ENCODE results near the gene VSTM4.

Gene VSTM4

DNA sequence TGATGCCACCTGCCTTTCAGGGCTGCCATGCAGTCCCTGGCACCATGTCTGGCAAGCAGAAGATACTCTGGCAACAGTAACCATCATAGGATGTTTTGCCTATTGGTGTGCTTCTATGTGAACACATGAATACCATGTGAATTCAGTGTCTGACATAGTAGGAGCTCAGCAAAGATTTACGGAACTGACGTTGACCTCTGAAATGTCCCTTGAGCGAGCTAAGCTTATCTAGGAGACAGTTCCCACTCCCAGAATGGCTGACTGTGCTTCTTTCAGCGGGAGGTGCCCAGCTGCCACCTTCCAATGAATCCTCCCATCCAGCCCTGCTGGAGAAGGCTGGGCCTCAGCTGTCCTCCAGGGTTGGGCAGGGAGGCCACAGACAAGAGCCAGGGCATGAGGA lies 104.5 kb downstream of the VSTM4 start:
- WGBS (ENCODE audit: insufficient coverage, insufficient read length), result no CpG with 5 or more reads among the region's 4 CpGs
- DNase-seq (ENCODE audit: low read depth, low spot score), result no peak
- Histone ChIP-seq H3K27me3 (ENCODE audit: control insufficient read depth, insufficient read depth, low read length) (no peaks in the 10 kb centered on the region), H3K36me3 (ENCODE audit: control insufficient read depth, insufficient read depth, low read length) (no peaks in the 10 kb centered on the region), H3K4me1 (ENCODE audit: control insufficient read depth, insufficient read depth, low read length) (no peaks in the 10 kb centered on the region), H3K27ac (ENCODE audit: low read length) (no peak overlapping the region), H3K4me3 (ENCODE audit: low read length) (no peak overlapping the region), H3K9me3 (ENCODE audit: control insufficient read depth, insufficient read depth, low read length) (no peaks in the 10 kb centered on the region)

DNA sequence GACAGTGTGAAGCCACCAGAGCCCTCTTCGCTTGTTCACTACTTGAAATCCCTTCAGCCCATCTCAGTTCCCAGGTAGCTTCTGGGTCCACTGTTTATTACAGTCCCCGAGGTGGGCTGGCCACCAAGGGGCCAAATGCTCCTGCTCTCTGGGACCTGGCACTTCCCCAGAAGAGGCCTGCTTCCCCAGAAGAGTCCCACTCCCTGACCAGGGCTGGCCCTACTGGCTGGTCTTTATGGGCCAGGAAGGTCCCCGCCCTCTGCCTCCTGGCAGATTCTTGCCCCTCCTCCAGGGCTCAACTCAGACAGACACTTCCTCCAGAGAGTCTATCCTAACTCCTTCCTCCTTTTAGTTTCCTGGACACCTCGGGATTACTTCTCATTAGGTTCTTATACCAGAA lies 105.0 kb downstream of the VSTM4 start:
- no peak for DNase-seq (ENCODE audit: low read depth, low spot score)
- H3K9me3 ChIP-seq (ENCODE audit: control insufficient read depth, insufficient read depth, low read length), result no peaks in the 10 kb centered on the region
- no peaks in the 10 kb centered on the region for H3K27me3 ChIP-seq (ENCODE audit: control insufficient read depth, insufficient read depth, low read length)
- H3K4me3 ChIP-seq (ENCODE audit: low read length), result no peak overlapping the region
- H3K4me1 ChIP-seq (ENCODE audit: control insufficient read depth, insufficient read depth, low read length), result no peaks in the 10 kb centered on the region
- WGBS (ENCODE audit: insufficient coverage, insufficient read length), result no CpG with 5 or more reads among the region's 4 CpGs
- no peaks in the 10 kb centered on the region for H3K36me3 ChIP-seq (ENCODE audit: control insufficient read depth, insufficient read depth, low read length)
- H3K27ac ChIP-seq (ENCODE audit: low read length), result no peak overlapping the region

GRCh38 chr10:49009199-49009979 lies 105.9 kb downstream of the VSTM4 start:
- no CpG with 5 or more reads among the region's 8 CpGs for WGBS (ENCODE audit: insufficient coverage, insufficient read length)
- no peaks in the 10 kb centered on the region for H3K36me3 ChIP-seq (ENCODE audit: control insufficient read depth, insufficient read depth, low read length)
- no peak overlapping the region for H3K27ac ChIP-seq (ENCODE audit: low read length)
- no peaks in the 10 kb centered on the region for H3K27me3 ChIP-seq (ENCODE audit: control insufficient read depth, insufficient read depth, low read length)
- H3K4me3 ChIP-seq (ENCODE audit: low read length), result no peak overlapping the region
- DNase-seq (ENCODE audit: low read depth, low spot score), result no peak
- H3K9me3 ChIP-seq (ENCODE audit: control insufficient read depth, insufficient read depth, low read length), result no peaks in the 10 kb centered on the region
- H3K4me1 ChIP-seq (ENCODE audit: control insufficient read depth, insufficient read depth, low read length), result no peaks in the 10 kb centered on the region

GRCh38 chr10:49008505-49009198 lies 106.7 kb downstream of the VSTM4 start:
- Histone ChIP-seq H3K27me3 (ENCODE audit: control insufficient read depth, insufficient read depth, low read length) (no peaks in the 10 kb centered on the region), H3K4me3 (ENCODE audit: low read length) (no peak overlapping the region), H3K36me3 (ENCODE audit: control insufficient read depth, insufficient read depth, low read length) (no peaks in the 10 kb centered on the region), H3K9me3 (ENCODE audit: control insufficient read depth, insufficient read depth, low read length) (no peaks in the 10 kb centered on the region), H3K27ac (ENCODE audit: low read length) (no peak overlapping the region), H3K4me1 (ENCODE audit: control insufficient read depth, insufficient read depth, low read length) (no peaks in the 10 kb centered on the region)
- DNase-seq (ENCODE audit: low read depth, low spot score), result no peak
- WGBS (ENCODE audit: insufficient coverage, insufficient read length), result no CpG with 5 or more reads among the region's 13 CpGs

DNA sequence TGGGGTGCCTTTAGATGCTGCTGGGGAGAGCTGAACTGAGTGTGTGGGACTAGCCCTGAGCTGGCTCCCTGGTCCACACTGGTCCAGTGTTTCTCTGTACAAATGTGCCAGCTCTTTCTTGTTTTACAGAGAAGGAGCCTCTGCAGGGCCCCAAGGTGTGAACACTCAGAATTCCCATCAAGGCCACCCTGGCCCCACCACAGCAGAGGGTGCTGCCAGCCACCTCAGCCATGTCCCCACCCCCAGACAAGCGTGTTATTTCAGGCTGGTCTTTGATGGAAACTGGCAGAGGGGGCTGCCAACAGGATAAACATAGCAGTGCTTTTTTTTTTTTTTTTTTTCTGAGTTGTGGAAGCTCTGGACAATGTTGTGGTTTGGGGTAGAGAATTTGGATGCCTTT lies 107.2 kb downstream of the VSTM4 start:
- no peak overlapping the region for H3K4me3 ChIP-seq (ENCODE audit: low read length)
- no peaks in the 10 kb centered on the region for H3K4me1 ChIP-seq (ENCODE audit: control insufficient read depth, insufficient read depth, low read length)
- no peaks in the 10 kb centered on the region for H3K9me3 ChIP-seq (ENCODE audit: control insufficient read depth, insufficient read depth, low read length)
- no peaks in the 10 kb centered on the region for H3K27me3 ChIP-seq (ENCODE audit: control insufficient read depth, insufficient read depth, low read length)
- no peaks in the 10 kb centered on the region for H3K36me3 ChIP-seq (ENCODE audit: control insufficient read depth, insufficient read depth, low read length)
- no peak overlapping the region for H3K27ac ChIP-seq (ENCODE audit: low read length)
- no peak for DNase-seq (ENCODE audit: low read depth, low spot score)
- WGBS (ENCODE audit: insufficient coverage, insufficient read length), result no CpG with 5 or more reads among the region's 1 CpG

DNA sequence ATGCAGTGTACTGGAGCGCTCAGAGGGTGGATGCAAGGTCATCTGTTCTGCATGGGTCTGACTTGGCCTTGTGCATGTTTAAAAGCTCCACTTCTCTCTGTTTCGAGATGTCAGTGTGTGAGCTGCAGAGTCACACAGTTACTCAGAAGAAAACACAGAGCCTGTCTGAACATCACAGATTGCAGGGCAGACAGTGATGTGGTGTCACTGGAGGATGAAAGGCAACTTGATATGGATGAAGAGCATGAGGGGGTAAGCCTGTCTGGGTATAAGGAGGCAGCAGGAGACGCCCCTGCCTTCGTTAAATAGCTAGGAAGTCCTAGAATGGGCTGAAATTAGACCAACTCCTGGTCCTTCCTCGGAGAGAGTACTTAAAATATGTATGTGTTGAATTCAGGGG lies 108.2 kb downstream of the VSTM4 start:
- H3K36me3 ChIP-seq (ENCODE audit: control insufficient read depth, insufficient read depth, low read length), result no peaks in the 10 kb centered on the region
- no peaks in the 10 kb centered on the region for H3K27me3 ChIP-seq (ENCODE audit: control insufficient read depth, insufficient read depth, low read length)
- no CpG with 5 or more reads among the region's 5 CpGs for WGBS (ENCODE audit: insufficient coverage, insufficient read length)
- H3K27ac ChIP-seq (ENCODE audit: low read length), result no peak overlapping the region
- no peak for DNase-seq (ENCODE audit: low read depth, low spot score)
- H3K4me3 ChIP-seq (ENCODE audit: low read length), result no peak overlapping the region
- no peaks in the 10 kb centered on the region for H3K4me1 ChIP-seq (ENCODE audit: control insufficient read depth, insufficient read depth, low read length)
- H3K9me3 ChIP-seq (ENCODE audit: control insufficient read depth, insufficient read depth, low read length), result no peaks in the 10 kb centered on the region

DNA sequence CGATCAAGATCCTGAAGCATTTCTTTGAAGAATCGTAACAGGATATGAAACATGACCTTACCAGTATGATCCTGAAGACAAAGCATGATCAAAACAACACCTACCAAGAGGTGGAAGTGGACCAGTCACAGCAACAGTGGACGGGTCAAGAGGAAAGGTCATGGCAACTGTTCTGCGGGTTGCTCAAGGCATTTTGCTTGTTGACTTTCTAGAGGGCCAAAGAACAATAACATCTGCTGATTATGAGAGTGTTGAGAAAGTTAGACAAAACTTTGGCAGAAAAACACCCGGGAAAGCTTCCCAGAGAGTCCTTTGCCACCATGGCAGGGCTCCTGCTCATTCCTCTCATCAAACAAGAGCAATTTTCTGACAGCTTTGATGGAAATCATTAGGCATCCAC lies 110.1 kb downstream of the VSTM4 start:
- peaks cover 2% of the 10 kb centered on the region; the same call in 1 of the 2 replicates for H3K4me1 ChIP-seq (ENCODE audit: control insufficient read depth, insufficient read depth, low read length)
- WGBS (ENCODE audit: insufficient coverage, insufficient read length), result no CpG with 5 or more reads among the region's 5 CpGs
- no peak for DNase-seq (ENCODE audit: low read depth, low spot score)

DNA sequence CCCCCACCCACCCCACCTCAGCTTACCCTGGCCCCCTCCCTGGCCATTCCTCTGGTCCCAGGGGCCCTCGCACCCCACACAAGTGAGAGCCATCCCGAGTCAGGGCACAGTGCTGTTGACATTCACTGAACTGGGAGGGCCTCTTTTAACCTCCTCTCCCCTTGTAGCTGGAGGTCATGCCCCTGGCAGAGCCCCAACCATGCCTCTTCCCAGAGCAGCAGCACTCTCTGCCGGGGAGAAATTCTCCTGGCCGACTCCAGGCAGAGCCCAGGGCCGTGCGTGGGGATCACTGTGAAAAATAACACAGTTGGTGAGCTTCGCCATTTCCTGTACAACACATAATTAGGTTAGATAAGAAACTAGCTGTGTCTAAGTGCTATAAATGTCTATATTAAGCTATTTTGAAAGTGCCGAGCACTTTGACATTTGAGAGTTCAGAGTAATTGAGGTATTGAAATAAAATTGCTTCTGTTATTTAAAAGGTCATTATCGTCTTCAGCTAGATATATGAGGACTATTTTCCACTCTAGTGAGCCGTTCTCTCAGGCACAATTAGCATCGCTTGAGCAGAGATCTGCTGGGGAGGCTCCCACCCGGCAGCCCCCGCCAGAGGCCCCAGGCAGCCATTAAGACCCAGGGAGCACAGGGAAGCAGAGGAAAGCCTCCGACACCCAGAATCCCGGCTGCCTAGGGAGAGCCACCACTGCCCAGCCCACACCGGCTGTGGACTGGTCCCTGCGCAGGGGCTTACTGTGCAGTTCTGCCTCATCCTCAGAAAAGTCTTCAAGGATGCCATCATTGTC lies 113.3 kb downstream of the VSTM4 start:
- no peak overlapping the region for H3K27ac ChIP-seq (ENCODE audit: low read length)
- H3K36me3 ChIP-seq (ENCODE audit: control insufficient read depth, insufficient read depth, low read length), result no peaks in the 10 kb centered on the region
- no peaks in the 10 kb centered on the region for H3K9me3 ChIP-seq (ENCODE audit: control insufficient read depth, insufficient read depth, low read length)
- peaks cover 2% of the 10 kb centered on the region; the same call in 1 of the 2 replicates for H3K4me1 ChIP-seq (ENCODE audit: control insufficient read depth, insufficient read depth, low read length)
- no peaks in the 10 kb centered on the region for H3K27me3 ChIP-seq (ENCODE audit: control insufficient read depth, insufficient read depth, low read length)
- DNase-seq (ENCODE audit: low read depth, low spot score), result no peak
- no peak overlapping the region for H3K4me3 ChIP-seq (ENCODE audit: low read length)
- no CpG with 5 or more reads among the region's 17 CpGs for WGBS (ENCODE audit: insufficient coverage, insufficient read length)

More for the DNA sequence above, 110.1 kb downstream of the VSTM4 start:
- no peaks in the 10 kb centered on the region for H3K27me3 ChIP-seq (ENCODE audit: control insufficient read depth, insufficient read depth, low read length)
- H3K27ac ChIP-seq (ENCODE audit: low read length), result no peak overlapping the region
- H3K4me3 ChIP-seq (ENCODE audit: low read length), result no peak overlapping the region
- H3K36me3 ChIP-seq (ENCODE audit: control insufficient read depth, insufficient read depth, low read length), result no peaks in the 10 kb centered on the region
- no peaks in the 10 kb centered on the region for H3K9me3 ChIP-seq (ENCODE audit: control insufficient read depth, insufficient read depth, low read length)

DNA sequence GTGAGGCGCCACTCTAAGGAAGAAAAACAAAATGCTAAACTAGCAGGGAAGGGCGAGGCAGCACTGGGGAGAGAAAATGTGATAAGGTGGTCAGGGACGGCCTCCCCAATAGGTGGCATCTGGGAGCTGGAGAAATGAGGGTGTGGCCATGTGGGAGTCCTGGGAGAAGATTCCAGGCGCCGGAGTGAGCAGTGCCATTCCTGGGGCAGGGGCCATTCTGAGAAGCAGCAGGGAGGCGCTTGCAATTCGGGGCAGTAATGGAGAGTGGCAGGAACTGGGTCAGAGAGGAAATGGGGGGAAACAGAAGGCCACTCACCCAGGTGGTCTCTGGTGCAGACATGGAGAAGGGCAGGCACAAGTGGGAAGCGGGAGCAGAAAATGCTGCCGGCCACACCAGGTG lies 113.9 kb downstream of the VSTM4 start:
- WGBS (ENCODE audit: insufficient coverage, insufficient read length), result no CpG with 5 or more reads among the region's 9 CpGs
- Histone ChIP-seq H3K27me3 (ENCODE audit: control insufficient read depth, insufficient read depth, low read length) (no peaks in the 10 kb centered on the region), H3K4me3 (ENCODE audit: low read length) (no peak overlapping the region), H3K9me3 (ENCODE audit: control insufficient read depth, insufficient read depth, low read length) (no peaks in the 10 kb centered on the region), H3K27ac (ENCODE audit: low read length) (no peak overlapping the region), H3K36me3 (ENCODE audit: control insufficient read depth, insufficient read depth, low read length) (no peaks in the 10 kb centered on the region), H3K4me1 (ENCODE audit: control insufficient read depth, insufficient read depth, low read length) (peaks cover 2% of the 10 kb centered on the region; the same call in 1 of the 2 replicates)
- peak; percentile 25 for DNase-seq (ENCODE audit: low read depth, low spot score)

Measured in iPS DF 6.9 (cell line).